ENCODE results near the gene TMTC2. TPM values are rescaled to one million over a fixed set of nuclear protein-coding genes. Genes with fewer than 3 reads are reported as not detected.

Gene TMTC2
- total and polyA plus RNA-seq, 2 donors: 3.0 to 5.1 TPM

GRCh38 chr12:83121897-83122622, 435.4 kb downstream of the TMTC2 start:
- no peaks in the 10 kb centered on the region for H3K36me3 ChIP-seq (ENCODE audit: control insufficient read depth in 2 of 2, insufficient read depth in 2 of 2, low read length in 1 of 2)
- no peak for DNase-seq (ENCODE audit: low read depth in 6 of 9, low spot score in 9 of 9)
- no peaks in the 10 kb centered on the region for H3K4me1 ChIP-seq (ENCODE audit: control insufficient read depth in 2 of 2, insufficient read depth in 2 of 2, low read length in 2 of 2)
- no peak overlapping the region for H3K27ac ChIP-seq (ENCODE audit: low read depth in 1 of 2, low read length in 1 of 2)
- no peak overlapping the region for H3K4me3 ChIP-seq (ENCODE audit: low read length in 2 of 2)
- H3K9me3 ChIP-seq (ENCODE audit: control insufficient read depth in 2 of 2, insufficient read depth in 1 of 2, low read length in 1 of 2): peaks cover 0 to 13% of the 10 kb centered on the region in 2 donors
- WGBS: 96% methylated on average over 15 of the region's 15 CpGs
- H3K27me3 ChIP-seq (ENCODE audit: control insufficient read depth in 2 of 2, insufficient read depth in 1 of 2, low read length in 1 of 2): no peaks in the 10 kb centered on the region

GRCh38 chr12:83122623-83122934, 435.9 kb downstream of the TMTC2 start:
- H3K27me3 ChIP-seq (ENCODE audit: control insufficient read depth in 2 of 2, insufficient read depth in 1 of 2, low read length in 1 of 2): no peaks in the 10 kb centered on the region
- no peak overlapping the region for H3K4me3 ChIP-seq (ENCODE audit: low read length in 2 of 2)
- no peak for DNase-seq (ENCODE audit: low read depth in 6 of 9, low spot score in 9 of 9)
- H3K4me1 ChIP-seq (ENCODE audit: control insufficient read depth in 2 of 2, insufficient read depth in 2 of 2, low read length in 2 of 2): no peaks in the 10 kb centered on the region
- H3K9me3 ChIP-seq (ENCODE audit: control insufficient read depth in 2 of 2, insufficient read depth in 1 of 2, low read length in 1 of 2): peaks cover 0 to 13% of the 10 kb centered on the region in 2 donors
- no peaks in the 10 kb centered on the region for H3K36me3 ChIP-seq (ENCODE audit: control insufficient read depth in 2 of 2, insufficient read depth in 2 of 2, low read length in 1 of 2)
- no peak overlapping the region for H3K27ac ChIP-seq (ENCODE audit: low read depth in 1 of 2, low read length in 1 of 2)
- 93% methylated on average over 3 of the region's 3 CpGs for WGBS

GRCh38 chr12:83123039-83123438, 436.3 kb downstream of the TMTC2 start:
- WGBS: 93% methylated on average over 2 of the region's 2 CpGs
- H3K9me3 ChIP-seq (ENCODE audit: control insufficient read depth in 2 of 2, insufficient read depth in 1 of 2, low read length in 1 of 2): peaks cover 0 to 13% of the 10 kb centered on the region in 2 donors
- DNase-seq (ENCODE audit: low read depth in 6 of 9, low spot score in 9 of 9): no peak
- no peaks in the 10 kb centered on the region for H3K36me3 ChIP-seq (ENCODE audit: control insufficient read depth in 2 of 2, insufficient read depth in 2 of 2, low read length in 1 of 2)
- no peaks in the 10 kb centered on the region for H3K27me3 ChIP-seq (ENCODE audit: control insufficient read depth in 2 of 2, insufficient read depth in 1 of 2, low read length in 1 of 2)
- no peak overlapping the region for H3K4me3 ChIP-seq (ENCODE audit: low read length in 2 of 2)
- H3K4me1 ChIP-seq (ENCODE audit: control insufficient read depth in 2 of 2, insufficient read depth in 2 of 2, low read length in 2 of 2): no peaks in the 10 kb centered on the region
- H3K27ac ChIP-seq (ENCODE audit: low read depth in 1 of 2, low read length in 1 of 2): no peak overlapping the region

- H3K27ac ChIP-seq (ENCODE audit: low read depth in 1 of 2, low read length in 1 of 2): no peak overlapping the region
- no peaks in the 10 kb centered on the region for H3K4me1 ChIP-seq (ENCODE audit: control insufficient read depth in 2 of 2, insufficient read depth in 2 of 2, low read length in 2 of 2)
- H3K27me3 ChIP-seq (ENCODE audit: control insufficient read depth in 2 of 2, insufficient read depth in 1 of 2, low read length in 1 of 2): no peaks in the 10 kb centered on the region
- no peak overlapping the region for H3K4me3 ChIP-seq (ENCODE audit: low read length in 2 of 2)
- DNase-seq (ENCODE audit: low read depth in 6 of 9, low spot score in 9 of 9): no peak
- no peaks in the 10 kb centered on the region for H3K9me3 ChIP-seq (ENCODE audit: control insufficient read depth in 2 of 2, insufficient read depth in 1 of 2, low read length in 1 of 2)
- no peaks in the 10 kb centered on the region for H3K36me3 ChIP-seq (ENCODE audit: control insufficient read depth in 2 of 2, insufficient read depth in 2 of 2, low read length in 1 of 2)
Measured at GRCh38 chr12:83128540-83128939, 441.8 kb downstream of the TMTC2 start.

- DNase-seq (ENCODE audit: low read depth in 6 of 9, low spot score in 9 of 9): no peak
- 95% methylated on average over 2 of the region's 2 CpGs for WGBS
- H3K4me3 ChIP-seq (ENCODE audit: low read length in 2 of 2): no peak overlapping the region
Measured at GRCh38 chr12:83130178-83130577, 443.5 kb downstream of the TMTC2 start.

GRCh38 chr12:83132360-83132759, 445.7 kb downstream of the TMTC2 start:
- H3K9me3 ChIP-seq (ENCODE audit: control insufficient read depth in 2 of 2, insufficient read depth in 1 of 2, low read length in 1 of 2): no peaks in the 10 kb centered on the region
- no peak overlapping the region for H3K27ac ChIP-seq (ENCODE audit: low read depth in 1 of 2, low read length in 1 of 2)
- no peaks in the 10 kb centered on the region for H3K27me3 ChIP-seq (ENCODE audit: control insufficient read depth in 2 of 2, insufficient read depth in 1 of 2, low read length in 1 of 2)
- no peaks in the 10 kb centered on the region for H3K4me1 ChIP-seq (ENCODE audit: control insufficient read depth in 2 of 2, insufficient read depth in 2 of 2, low read length in 2 of 2)
- DNase-seq (ENCODE audit: low read depth in 6 of 9, low spot score in 9 of 9): no peak
- 97% methylated on average over 2 of the region's 2 CpGs for WGBS
- no peaks in the 10 kb centered on the region for H3K36me3 ChIP-seq (ENCODE audit: control insufficient read depth in 2 of 2, insufficient read depth in 2 of 2, low read length in 1 of 2)
- no peak overlapping the region for H3K4me3 ChIP-seq (ENCODE audit: low read length in 2 of 2)

More at GRCh38 chr12:83130178-83130577, 443.5 kb downstream of the TMTC2 start:
- Histone ChIP-seq H3K9me3 (ENCODE audit: control insufficient read depth in 2 of 2, insufficient read depth in 1 of 2, low read length in 1 of 2) (no peaks in the 10 kb centered on the region), H3K36me3 (ENCODE audit: control insufficient read depth in 2 of 2, insufficient read depth in 2 of 2, low read length in 1 of 2) (no peaks in the 10 kb centered on the region), H3K4me1 (ENCODE audit: control insufficient read depth in 2 of 2, insufficient read depth in 2 of 2, low read length in 2 of 2) (no peaks in the 10 kb centered on the region), H3K27ac (ENCODE audit: low read depth in 1 of 2, low read length in 1 of 2) (no peak overlapping the region), H3K27me3 (ENCODE audit: control insufficient read depth in 2 of 2, insufficient read depth in 1 of 2, low read length in 1 of 2) (no peaks in the 10 kb centered on the region)

- H3K9me3 ChIP-seq (ENCODE audit: control insufficient read depth in 2 of 2, insufficient read depth in 1 of 2, low read length in 1 of 2): peaks cover 4 to 11% of the 10 kb centered on the region in 2 donors
- H3K36me3 ChIP-seq (ENCODE audit: control insufficient read depth in 2 of 2, insufficient read depth in 2 of 2, low read length in 1 of 2): no peaks in the 10 kb centered on the region
- no peak for DNase-seq (ENCODE audit: low read depth in 6 of 9, low spot score in 9 of 9)
- H3K27ac ChIP-seq (ENCODE audit: low read depth in 1 of 2, low read length in 1 of 2): no peak overlapping the region
- no peaks in the 10 kb centered on the region for H3K27me3 ChIP-seq (ENCODE audit: control insufficient read depth in 2 of 2, insufficient read depth in 1 of 2, low read length in 1 of 2)
- H3K4me1 ChIP-seq (ENCODE audit: control insufficient read depth in 2 of 2, insufficient read depth in 2 of 2, low read length in 2 of 2): no peaks in the 10 kb centered on the region
- WGBS: 91% methylated on average over 1 of the region's 1 CpG
- H3K4me3 ChIP-seq (ENCODE audit: low read length in 2 of 2): no peak overlapping the region
Measured at GRCh38 chr12:83136411-83136810, 449.7 kb downstream of the TMTC2 start.

GRCh38 chr12:83140135-83140534, 453.4 kb downstream of the TMTC2 start:
- 98% methylated on average over 18 of the region's 18 CpGs for WGBS
- H3K27me3 ChIP-seq (ENCODE audit: control insufficient read depth in 2 of 2, insufficient read depth in 1 of 2, low read length in 1 of 2): no peaks in the 10 kb centered on the region
- H3K9me3 ChIP-seq (ENCODE audit: control insufficient read depth in 2 of 2, insufficient read depth in 1 of 2, low read length in 1 of 2): peaks cover 4 to 15% of the 10 kb centered on the region in 2 donors
- H3K27ac ChIP-seq (ENCODE audit: low read depth in 1 of 2, low read length in 1 of 2): no peak overlapping the region
- H3K4me3 ChIP-seq (ENCODE audit: low read length in 2 of 2): no peak overlapping the region
- H3K36me3 ChIP-seq (ENCODE audit: control insufficient read depth in 2 of 2, insufficient read depth in 2 of 2, low read length in 1 of 2): no peaks in the 10 kb centered on the region
- no peaks in the 10 kb centered on the region for H3K4me1 ChIP-seq (ENCODE audit: control insufficient read depth in 2 of 2, insufficient read depth in 2 of 2, low read length in 2 of 2)
- DNase-seq (ENCODE audit: low read depth in 6 of 9, low spot score in 9 of 9): no peak

GRCh38 chr12:83141460-83141994, 454.8 kb downstream of the TMTC2 start:
- Histone ChIP-seq H3K9me3 (ENCODE audit: control insufficient read depth in 2 of 2, insufficient read depth in 1 of 2, low read length in 1 of 2) (peaks cover 4 to 15% of the 10 kb centered on the region in 2 donors), H3K27ac (ENCODE audit: low read depth in 1 of 2, low read length in 1 of 2) (no peak overlapping the region)

More at GRCh38 chr12:83141460-83141994, 454.8 kb downstream of the TMTC2 start:
- Histone ChIP-seq H3K36me3 (ENCODE audit: control insufficient read depth in 2 of 2, insufficient read depth in 2 of 2, low read length in 1 of 2) (no peaks in the 10 kb centered on the region), H3K27me3 (ENCODE audit: control insufficient read depth in 2 of 2, insufficient read depth in 1 of 2, low read length in 1 of 2) (no peaks in the 10 kb centered on the region), H3K4me1 (ENCODE audit: control insufficient read depth in 2 of 2, insufficient read depth in 2 of 2, low read length in 2 of 2) (no peaks in the 10 kb centered on the region), H3K4me3 (ENCODE audit: low read length in 2 of 2) (no peak overlapping the region)
- WGBS: 86% methylated on average over 5 of the region's 5 CpGs
- no peak for DNase-seq (ENCODE audit: low read depth in 6 of 9, low spot score in 9 of 9)

Measured in thymus (tissue), 11 donors.